HepG2 (cell line): ENCODE results near the gene TAAR1. TPM values are rescaled to one million over a fixed set of nuclear protein-coding genes. Genes with fewer than 3 reads are reported as not detected.

Experiments
- ATAC-seq: fragments of 200-7000 bp; cut with Tn5 transposase; 3 replicates; pipeline ENCODE4 v1.9.1; 2020; ENCODE audit warnings: mild to moderate bottlenecking, moderate library complexity
- BruUV-seq: library from RNA; stranded (reverse); fragments of 400-500 nt; replicated peaks from 2 replicates; lab custom pipeline; 2021; lab: Mats Ljungman, UMichigan
- CTCF ChIA-PET: fragments of 300-600 bp; formaldehyde crosslinking; extraction: SDS; loops from one replicate; lab custom pipeline; 2021; ENCODE audit warnings: low total read pairs, inconsistent platforms, low intra/inter-chr PET ratio; lab: Yijun Ruan, JAX
- POLR2A ChIA-PET: fragments of 350-600 bp; sonication (Branson Sonifier 250); formaldehyde crosslinking; loops from one replicate; lab custom pipeline; 2020; ENCODE audit warnings: antibody characterized with exemption, inconsistent platforms; lab: Yijun Ruan, JAX
- DNase-seq: peaks from one replicate; pipeline ENCODE4 v3.0.0-alpha.2; 2015; ENCODE audit warnings: low spot score
- FAIRE-seq: peaks from 3 replicates; lab custom pipeline; 2011; peaks lifted over from hg19 to GRCh38; lab: Jason Lieb, UNC
- H2AFZ ChIP-seq: one replicate; pipeline ENCODE4 v1.6.1; 2011; ENCODE audit warnings: low read length, inconsistent platforms
- H3K27ac ChIP-seq: fragments of 300-600 bp; 3 replicates; pipeline ENCODE4 v1.8.0; 2011; ENCODE audit warnings: mixed run types, mild to moderate bottlenecking, mixed read lengths, low read length, inconsistent platforms; ENCODE audit not compliant: insufficient read depth; ENCODE audit errors: extremely low read length
- H3K27me3 ChIP-seq, 2 experiments: fragments of 200-600 bp in 1 of 2; 2 replicates in 1 of 2; 3 replicates in 1 of 2; pipeline versions ENCODE4 v1.6.0 to v1.8.0; 2011; ENCODE audit warnings: low read length in 2 of 2, mild to moderate bottlenecking in 2 of 2, moderate library complexity in 2 of 2, inconsistent platforms in 1 of 2; ENCODE audit not compliant: insufficient read depth in 2 of 2, control insufficient read depth in 1 of 2
- H3K36me3 ChIP-seq, 2 experiments: fragments of 200-600 bp in 1 of 2; replicated peaks in 1 of 2; 2 replicates in 1 of 2; 3 replicates in 1 of 2; pipeline versions ENCODE4 v1.5.1 to v1.8.0; 2011; ENCODE audit warnings: low read length in 2 of 2, inconsistent platforms in 1 of 2; ENCODE audit not compliant: insufficient read depth in 2 of 2, control insufficient read depth in 1 of 2
- H3K4me1 ChIP-seq: 2 replicates; pipeline ENCODE4 v1.5.1; 2012; ENCODE audit warnings: low read length, inconsistent platforms; ENCODE audit not compliant: insufficient read depth
- H3K4me2 ChIP-seq: 2 replicates; pipeline ENCODE4 v1.6.0; 2011; ENCODE audit warnings: low read depth, low read length, inconsistent platforms
- H3K4me3 ChIP-seq, 3 experiments: fragments of 200-600 bp in 1 of 3; sonication (generic), shearing (Covaris generic) in 1 of 3; replicated peaks in 1 of 3; 2 replicates each; pipeline ENCODE4 v1.5.1; 2011 to 2016; ENCODE audit warnings: low read length in 3 of 3, inconsistent platforms in 2 of 3, low read depth in 2 of 3, mild to moderate bottlenecking in 2 of 3, control low read depth in 1 of 3, mixed read lengths in 1 of 3; ENCODE audit not compliant: insufficient read depth in 1 of 3
- H3K79me2 ChIP-seq: one replicate; pipeline ENCODE4 v1.6.1; 2011; ENCODE audit warnings: low read length, inconsistent platforms; ENCODE audit not compliant: insufficient read depth
- H3K9ac ChIP-seq: 2 replicates; pipeline ENCODE4 v1.6.0; 2011; ENCODE audit warnings: mild to moderate bottlenecking, low read depth, low read length, inconsistent platforms; ENCODE audit not compliant: insufficient read depth
- H3K9me3 ChIP-seq: 2 replicates; pipeline ENCODE4 v1.5.1; 2012; ENCODE audit warnings: mild to moderate bottlenecking, low read length
- H4K20me1 ChIP-seq: 2 replicates; pipeline ENCODE4 v1.6.0; 2011; ENCODE audit warnings: inconsistent platforms, mild to moderate bottlenecking, low read length, moderate library complexity; ENCODE audit not compliant: insufficient read depth
- CTCF ChIP-seq: sonication (generic); formaldehyde crosslinking; IDR thresholded peaks from 2 replicates; pipeline ENCODE4 v1.5.0; 2020; ENCODE audit warnings: mild to moderate bottlenecking, missing genetic modification reagents, moderate library complexity
- MED13 ChIP-seq: sonication (generic); formaldehyde crosslinking; IDR thresholded peaks from 2 replicates; pipeline ENCODE4 v1.5.0; 2020; ENCODE audit warnings: missing genetic modification reagents
- NFIB ChIP-seq: sonication (generic); formaldehyde crosslinking; IDR thresholded peaks from 2 replicates; pipeline ENCODE4 v1.9.0; 2021; ENCODE audit warnings: missing genetic modification reagents, mild to moderate bottlenecking, borderline replicate concordance
- PPARG ChIP-seq: conservative IDR thresholded peaks from 2 replicates; pipeline ENCODE4 v1.6.1; 2016; ENCODE audit warnings: missing biosample characterization, missing genetic modification reagents
- SP4 ChIP-seq: sonication (generic); formaldehyde crosslinking; IDR thresholded peaks from 2 replicates; pipeline ENCODE4 v1.8.1; 2023; ENCODE audit warnings: mild to moderate bottlenecking, missing genetic modification reagents
- SRY ChIP-seq: sonication (generic); formaldehyde crosslinking; IDR thresholded peaks from 2 replicates; pipeline ENCODE4 v1.8.0; 2022; ENCODE audit warnings: mild to moderate bottlenecking, missing genetic modification reagents
- THAP8 ChIP-seq: sonication (generic); formaldehyde crosslinking; IDR thresholded peaks from 2 replicates; pipeline ENCODE4 v1.5.1; 2020; ENCODE audit warnings: missing genetic modification reagents, mild to moderate bottlenecking, borderline replicate concordance
- TP53 ChIP-seq: sonication (generic); formaldehyde crosslinking; conservative IDR thresholded peaks from 2 replicates; pipeline ENCODE4 v1.4.0; 2020; ENCODE audit warnings: missing genetic modification reagents
- USF2 ChIP-seq, 2 experiments: sonication (generic) in 1 of 2; formaldehyde crosslinking in 1 of 2; IDR thresholded peaks; 2 replicates each; pipeline versions ENCODE4 v1.5.1 to v1.6.1; 2011 to 2020; ENCODE audit warnings: borderline replicate concordance in 1 of 2, low read depth in 1 of 2, low read length in 1 of 2, mild to moderate bottlenecking in 1 of 2, missing genetic modification reagents in 1 of 2, moderate library complexity in 1 of 2
- ZBTB44 ChIP-seq: sonication (generic); formaldehyde crosslinking; IDR thresholded peaks from 2 replicates; pipeline ENCODE4 v1.4.0; 2020; ENCODE audit warnings: missing genetic modification reagents
- ZNF18 ChIP-seq: sonication (generic); formaldehyde crosslinking; IDR thresholded peaks from 2 replicates; pipeline ENCODE4 v1.8.0; 2022; ENCODE audit warnings: mild to moderate bottlenecking, missing genetic modification reagents; ENCODE audit not compliant: insufficient replicate concordance
- ZNF274 ChIP-seq: sonication (generic); formaldehyde crosslinking; IDR thresholded peaks from 2 replicates; pipeline ENCODE4 v1.5.1; 2020; ENCODE audit warnings: mild to moderate bottlenecking, missing genetic modification reagents
- WGBS: methylation state at CpG from one replicate; pipeline ENCODE4 v1.1.6; 2017; ENCODE audit warnings: low lambda C conversion rate; 5-methylcytosine and 5-hydroxymethylcytosine counted together
- in situ Hi-C: cut with HindIII; loops from 2 replicates; pipeline ENCODE4 v1.10.0; 2017; ENCODE audit warnings: low pct_unique_long_range_greater_than_20kb; ENCODE audit not compliant: extremely low pct_ligation_motif_present
- intact Hi-C: fragments of 100-400 bp; cut with micrococcal nuclease; formaldehyde crosslinking; loops from one replicate; pipeline ENCODE4 v1.10.0; 2022; ENCODE audit not compliant: unreplicated experiment
- polyA plus RNA-seq, 8 experiments: library from polyadenylated mRNA; depleted of rRNA in 3 of 8; stranded (reverse) in 7 of 8; unstranded in 1 of 8; fragments of >200 nt; fragmentation: Illumina TruSeq in 4 of 8; extraction: Trizol in 4 of 8; gene quantifications; 2 replicates each; pipeline versions ENCODE4 v1.2.1 to v1.2.3, GENCODE V29; 2011 to 2016; ENCODE audit warnings: low read depth in 4 of 8, missing spikeins in 1 of 8, mixed read lengths in 1 of 8; ENCODE audit not compliant: insufficient read depth in 1 of 8
- total RNA-seq, 5 experiments: library from RNA; depleted of rRNA; stranded (reverse); fragments of >200 nt; fragmentation: Illumina TruSeq; extraction: Trizol; gene quantifications; 2 replicates each; pipeline ENCODE4 v1.2.3, GENCODE V29; 2016; ENCODE audit warnings: low read depth in 1 of 5

Gene TAAR1
- total and polyA plus RNA-seq, 2 of the 13 experiments (the other 11 are each of a cell fraction or from before 2014, with no cell fraction given), result not detected

GRCh38 chr6:132684272-132684671 is 25.3 kb upstream of the TAAR1 start (continued):
- TF ChIP-seq CTCF (CRISPR knock-in tag) (no peak), ZNF18 (CRISPR knock-in tag) (no peak), THAP8 (CRISPR knock-in tag) (no peak), TP53 (CRISPR knock-in tag) (no peak)

GRCh38 chr6:132683543-132683942 is 24.6 kb upstream of the TAAR1 start:
- Histone ChIP-seq H4K20me1 (no peaks in the 10 kb centered on the region), H3K79me2 (no peaks in the 10 kb centered on the region), H3K36me3 (no peaks in the 10 kb centered on the region), H2AFZ (no peak overlapping the region), H3K4me3 (no peak overlapping the region), H3K27ac (no peak overlapping the region), H3K4me2 (no peak overlapping the region), H3K4me1 (no peaks in the 10 kb centered on the region), H3K9me3 (no peaks in the 10 kb centered on the region), H3K9ac (no peak overlapping the region), H3K27me3 (peaks cover 1 to 6% of the 10 kb centered on the region in 2 experiments; a peak in 1 of 5 replicates)
- ChIA-PET POLR2A (no interaction called here), CTCF (no interaction called here)
- intact Hi-C loops (no loop called here), in situ Hi-C loops (no loop called here)
- WGBS, result 50% methylated on average over 6 of the region's 6 CpGs
- DNase-seq (peak; percentile 10), ATAC-seq (peak; percentile 33; the same call in 1 of the 3 replicates), FAIRE-seq (no peak)
- no TSS peak for BruUV-seq
- no peak for TF ChIP-seq SP4 (CRISPR knock-in tag)
- TF ChIP-seq ZBTB44 (CRISPR knock-in tag), result no peak
- no peak for TF ChIP-seq ZNF274
- no peak for TF ChIP-seq NFIB (CRISPR knock-in tag)
- TF ChIP-seq PPARG (CRISPR knock-in tag), result no peak
- TF ChIP-seq SRY, result no peak
- TF ChIP-seq USF2 (IDR thresholded peaks at IDR 0.05; ENCODE audit: low read depth, low read length), result no peak
- TF ChIP-seq USF2 (CRISPR knock-in tag; IDR thresholded peaks at IDR 0.05; ENCODE audit: borderline replicate concordance), result no peak
- no peak for TF ChIP-seq MED13 (CRISPR knock-in tag)
